T-helper 1 cell (primary cell): ENCODE measurements around the gene SLC9B2.
"Not testable (repeated sequence)": the region's sequence is repeated elsewhere in the genome, so short reads cannot be mapped to it uniquely, and the experiment has no call there.

Experiments
- DNase-seq, 5 donors: peaks; one replicate each; pipeline ENCODE4 v3.0.0-alpha.2; 2012 to 2020

The SLC9B2 gene

GRCh38 chr4:103019308-103020124 is 57.0 kb downstream of the SLC9B2 start, which contains the start of gene SLC9B1:
TSS of gene SLC9B1 (minus strand) at chr4:103019705. CDS start at chr4:102991711, 27,994 bp downstream.
- DNase-seq, result peak; percentile 87 to 96 (median 90)

- DNase-seq, result peak in 1 of 5 donors; percentile 13
Measured at GRCh38 chr4:103018391-103019307, 57.9 kb downstream of the SLC9B2 start.

GRCh38 chr4:103012551-103012950 is 64.0 kb downstream of the SLC9B2 start:
- DNase-seq, result no peak

- DNase-seq, result no peak
Measured at GRCh38 chr4:103012060-103012459, 64.5 kb downstream of the SLC9B2 start.

GRCh38 chr4:103011378-103012025 is 65.1 kb downstream of the SLC9B2 start:
- no peak for DNase-seq

- no peak for DNase-seq
Measured at GRCh38 chr4:103010804-103011203, 65.8 kb downstream of the SLC9B2 start.

- peak in 2 of 5 donors; percentile 34 to 71 for DNase-seq
Measured at GRCh38 chr4:103008875-103009729, 67.5 kb downstream of the SLC9B2 start.

- DNase-seq, result no peak
Measured at GRCh38 chr4:103002551-103002950, 74.0 kb downstream of the SLC9B2 start.

GRCh38 chr4:102994803-102995202 is 81.8 kb downstream of the SLC9B2 start:
- DNase-seq, result no peak

- not testable (repeated sequence) for DNase-seq
Measured at GRCh38 chr4:102993985-102994384, 82.6 kb downstream of the SLC9B2 start.

- peak in 1 of 5 donors; percentile 30 for DNase-seq
Measured at GRCh38 chr4:102988429-102989020, 88.0 kb downstream of the SLC9B2 start.

- no peak for DNase-seq
Measured at GRCh38 chr4:102981005-102981404, 95.6 kb downstream of the SLC9B2 start.
